ENCODE results near the gene NAIF1.
A peak's percentile ranks its signal among the peaks of the same experiment; 100 is the strongest.

Gene NAIF1

GRCh38 chr9:128099932-128100491, 32.9 kb upstream of the NAIF1 start:
- TF ChIP-seq, protein P1, sequence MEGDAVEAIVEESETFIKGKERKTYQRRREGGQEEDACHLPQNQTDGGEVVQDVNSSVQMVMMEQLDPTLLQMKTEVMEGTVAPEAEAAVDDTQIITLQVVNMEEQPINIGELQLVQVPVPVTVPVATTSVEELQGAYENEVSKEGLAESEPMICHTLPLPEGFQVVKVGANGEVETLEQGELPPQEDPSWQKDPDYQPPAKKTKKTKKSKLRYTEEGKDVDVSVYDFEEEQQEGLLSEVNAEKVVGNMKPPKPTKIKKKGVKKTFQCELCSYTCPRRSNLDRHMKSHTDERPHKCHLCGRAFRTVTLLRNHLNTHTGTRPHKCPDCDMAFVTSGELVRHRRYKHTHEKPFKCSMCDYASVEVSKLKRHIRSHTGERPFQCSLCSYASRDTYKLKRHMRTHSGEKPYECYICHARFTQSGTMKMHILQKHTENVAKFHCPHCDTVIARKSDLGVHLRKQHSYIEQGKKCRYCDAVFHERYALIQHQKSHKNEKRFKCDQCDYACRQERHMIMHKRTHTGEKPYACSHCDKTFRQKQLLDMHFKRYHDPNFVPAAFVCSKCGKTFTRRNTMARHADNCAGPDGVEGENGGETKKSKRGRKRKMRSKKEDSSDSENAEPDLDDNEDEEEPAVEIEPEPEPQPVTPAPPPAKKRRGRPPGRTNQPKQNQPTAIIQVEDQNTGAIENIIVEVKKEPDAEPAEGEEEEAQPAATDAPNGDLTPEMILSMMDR (IDR thresholded peaks at IDR 0.05; ENCODE audit: low read length, missing control alignments): no peak
- no peak for DNase-seq (ENCODE audit: low read depth)
- peak overlapping the region; percentile 70 for H3K4me3 ChIP-seq (replicated peaks; ENCODE audit: low read depth, low read length)

DNA sequence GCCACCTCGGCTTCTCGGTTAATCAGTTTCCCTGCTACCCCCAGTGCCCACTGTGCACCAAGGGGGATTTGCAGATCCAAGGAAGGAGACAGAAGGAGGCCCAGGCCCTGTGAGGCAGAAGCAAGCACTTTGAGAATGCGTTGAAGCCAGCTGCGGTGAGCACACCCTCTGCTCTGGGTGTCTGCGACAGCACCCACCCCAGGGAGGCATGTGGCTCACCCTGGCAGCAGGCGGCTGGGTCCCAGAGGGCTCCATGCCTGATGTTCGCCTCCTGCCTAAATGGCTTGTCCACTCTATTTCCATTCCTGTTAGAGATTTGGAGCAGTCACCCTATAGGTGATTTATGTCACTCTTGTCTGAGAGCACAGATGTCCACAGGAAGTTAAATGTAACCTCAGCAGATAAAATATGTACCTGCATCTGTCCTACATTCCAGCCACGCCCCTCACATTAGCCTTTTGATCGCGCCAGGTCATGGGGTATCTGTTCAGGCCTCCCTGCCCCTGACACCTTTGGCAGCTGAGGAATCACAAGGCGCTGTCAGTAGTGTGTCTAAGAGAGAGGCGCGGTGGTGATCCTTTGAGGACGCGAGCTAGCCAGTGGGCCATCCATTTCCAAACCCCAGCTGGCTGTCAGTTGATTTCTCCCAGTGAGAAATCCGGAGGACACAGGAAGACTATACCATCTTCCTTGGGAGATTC, 32.3 kb upstream of the NAIF1 start:
- H3K4me3 ChIP-seq (replicated peaks; ENCODE audit: low read depth, low read length): peak overlapping the region; percentile 70
- DNase-seq (ENCODE audit: low read depth): peak; percentile 39
- TF ChIP-seq, protein P1 (IDR thresholded peaks at IDR 0.05; ENCODE audit: low read length, missing control alignments): no peak

DNA sequence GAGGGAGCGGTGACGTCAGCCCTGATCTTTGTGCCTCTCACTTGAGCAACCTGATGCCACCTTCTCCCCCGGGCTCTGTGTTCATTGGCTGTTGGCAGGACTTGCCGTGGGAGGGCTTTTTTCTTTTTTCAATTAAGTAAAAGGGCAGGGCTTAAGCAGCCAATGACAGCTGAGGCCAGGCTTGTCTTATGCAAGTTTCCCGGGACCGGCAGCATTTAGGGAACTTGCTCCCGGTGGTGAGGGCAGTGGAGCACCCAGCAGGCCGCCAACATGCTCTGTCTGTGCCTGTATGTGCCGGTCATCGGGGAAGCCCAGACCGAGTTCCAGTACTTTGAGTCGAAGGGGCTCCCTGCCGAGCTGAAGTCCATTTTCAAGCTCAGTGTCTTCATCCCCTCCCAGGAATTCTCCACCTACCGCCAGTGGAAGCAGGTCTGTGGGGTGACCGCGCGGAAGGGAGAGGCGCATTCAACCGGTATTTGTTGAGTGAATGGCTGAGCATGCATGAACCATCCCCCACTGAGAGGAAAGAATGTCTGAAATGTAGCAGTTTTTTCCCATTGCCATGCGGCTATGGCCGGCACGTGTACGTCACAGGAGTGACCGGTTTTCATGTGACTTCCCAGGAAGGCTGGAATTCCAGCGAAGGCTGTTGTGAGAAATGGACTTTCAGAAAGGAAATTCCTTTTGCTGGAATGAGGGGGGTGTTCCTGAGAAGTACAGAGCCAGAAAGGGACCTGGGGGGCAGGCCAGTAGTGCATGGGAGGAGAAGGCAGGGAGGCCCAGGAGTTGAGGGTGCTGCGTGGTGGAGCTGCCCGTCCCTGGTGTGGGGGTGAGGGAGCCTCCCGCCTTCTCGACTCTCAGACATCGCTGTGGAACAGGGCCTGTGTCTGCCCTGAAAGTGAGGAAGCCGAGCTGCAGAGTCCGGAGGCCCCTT, 31.4 kb upstream of the NAIF1 start:
- TF ChIP-seq, protein P1 (IDR thresholded peaks at IDR 0.05; ENCODE audit: low read length, missing control alignments): no peak
- DNase-seq (ENCODE audit: low read depth): peak; percentile 98
- H3K4me3 ChIP-seq (replicated peaks; ENCODE audit: low read depth, low read length): peak overlapping the region; percentile 70

DNA sequence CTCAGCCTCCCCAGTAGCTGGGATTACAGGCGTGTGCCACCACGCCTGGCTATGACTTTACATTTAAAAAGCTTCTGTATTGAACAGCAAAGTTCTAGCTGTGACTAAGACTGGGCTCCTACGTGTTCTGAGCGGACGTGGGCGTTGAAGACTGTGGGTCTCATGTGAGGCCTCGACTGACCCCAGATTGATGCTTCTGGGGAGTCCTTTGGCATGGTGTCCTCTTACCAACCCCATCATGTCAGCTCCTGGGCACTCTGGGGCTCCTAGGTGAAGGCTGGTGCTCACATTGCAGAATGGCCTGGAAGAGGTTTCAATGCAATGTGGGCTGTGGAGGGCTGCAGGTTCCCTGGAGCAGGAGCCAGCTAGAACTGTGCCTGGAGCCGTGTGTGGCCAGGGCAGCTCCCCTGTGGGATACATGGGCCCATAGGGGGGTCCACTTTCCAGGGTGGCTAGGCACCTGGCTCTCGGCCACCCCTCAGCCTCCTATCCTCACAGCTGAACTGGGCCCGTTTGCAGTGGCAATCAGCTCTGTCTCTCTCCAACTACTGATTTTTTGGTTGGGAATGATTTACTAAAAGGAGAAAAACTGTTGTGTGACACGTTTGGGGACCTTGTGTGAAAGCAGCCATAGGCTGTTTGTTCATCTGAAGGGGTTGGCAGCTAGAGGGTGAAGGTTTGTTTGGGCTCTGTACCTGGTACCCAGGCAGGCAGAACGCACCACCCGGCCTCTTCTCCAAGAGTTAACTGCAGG, 30.6 kb upstream of the NAIF1 start:
- TF ChIP-seq, protein P1 (IDR thresholded peaks at IDR 0.05; ENCODE audit: low read length, missing control alignments): no peak
- DNase-seq (ENCODE audit: low read depth): no peak
- peak overlapping the region; percentile 70 for H3K4me3 ChIP-seq (replicated peaks; ENCODE audit: low read depth, low read length)

- no peak for DNase-seq (ENCODE audit: low read depth)
- H3K4me3 ChIP-seq (replicated peaks; ENCODE audit: low read depth, low read length): no peak overlapping the region
- TF ChIP-seq, protein P1 (IDR thresholded peaks at IDR 0.05; ENCODE audit: low read length, missing control alignments): no peak
Measured at GRCh38 chr9:128096616-128097536, 29.8 kb upstream of the NAIF1 start.

All from fibroblast of pulmonary artery (primary cell).